ENCODE data around the gene CDKL1.

DNA sequence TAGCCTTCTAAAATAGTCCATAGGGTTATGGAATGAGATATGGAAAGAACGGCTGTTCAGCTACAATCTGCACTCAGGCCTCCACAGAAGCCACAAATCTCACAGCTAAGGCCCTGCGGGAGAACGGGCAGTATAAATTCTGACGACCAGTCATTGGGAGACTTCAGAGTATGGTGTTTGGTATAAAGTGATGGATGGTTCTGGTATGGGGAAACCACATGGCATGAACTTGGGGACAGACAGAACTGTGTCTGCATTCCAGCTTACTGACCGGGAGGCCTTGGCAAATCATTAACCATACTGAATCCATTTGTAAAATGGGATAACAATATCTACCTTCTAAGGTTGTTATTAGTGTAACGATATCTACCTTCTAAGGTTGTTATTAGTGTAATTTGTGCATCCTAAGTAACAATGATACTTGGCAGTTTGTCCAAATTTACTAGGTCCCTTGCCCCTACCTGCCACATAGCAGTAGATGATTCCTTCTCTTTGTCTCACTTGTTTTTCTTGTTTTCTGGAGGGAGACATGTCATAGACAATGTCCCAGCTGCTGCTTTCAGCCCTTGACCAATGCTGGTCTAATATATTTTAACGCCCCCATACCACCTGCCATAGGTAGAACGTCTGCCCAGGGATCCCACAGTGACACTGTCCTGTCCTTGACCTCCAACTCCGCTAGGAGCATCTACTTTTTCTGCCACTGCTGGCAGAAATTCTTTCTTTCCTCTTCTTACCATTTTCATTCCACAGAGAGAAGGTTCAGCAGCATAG lies 6.8 kb downstream of the CDKL1 start:
- TF ChIP-seq, protein P1, sequence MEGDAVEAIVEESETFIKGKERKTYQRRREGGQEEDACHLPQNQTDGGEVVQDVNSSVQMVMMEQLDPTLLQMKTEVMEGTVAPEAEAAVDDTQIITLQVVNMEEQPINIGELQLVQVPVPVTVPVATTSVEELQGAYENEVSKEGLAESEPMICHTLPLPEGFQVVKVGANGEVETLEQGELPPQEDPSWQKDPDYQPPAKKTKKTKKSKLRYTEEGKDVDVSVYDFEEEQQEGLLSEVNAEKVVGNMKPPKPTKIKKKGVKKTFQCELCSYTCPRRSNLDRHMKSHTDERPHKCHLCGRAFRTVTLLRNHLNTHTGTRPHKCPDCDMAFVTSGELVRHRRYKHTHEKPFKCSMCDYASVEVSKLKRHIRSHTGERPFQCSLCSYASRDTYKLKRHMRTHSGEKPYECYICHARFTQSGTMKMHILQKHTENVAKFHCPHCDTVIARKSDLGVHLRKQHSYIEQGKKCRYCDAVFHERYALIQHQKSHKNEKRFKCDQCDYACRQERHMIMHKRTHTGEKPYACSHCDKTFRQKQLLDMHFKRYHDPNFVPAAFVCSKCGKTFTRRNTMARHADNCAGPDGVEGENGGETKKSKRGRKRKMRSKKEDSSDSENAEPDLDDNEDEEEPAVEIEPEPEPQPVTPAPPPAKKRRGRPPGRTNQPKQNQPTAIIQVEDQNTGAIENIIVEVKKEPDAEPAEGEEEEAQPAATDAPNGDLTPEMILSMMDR (optimal IDR thresholded peaks at IDR 0.05 in 1 of 3, IDR thresholded peaks at IDR 0.05 in 1 of 3, conservative IDR thresholded peaks at IDR 0.05 in 1 of 3; ENCODE audit: extremely low read depth in 1 of 3, insufficient read depth in 2 of 3, low read length in 3 of 3) = no peak
- TF ChIP-seq EZH2 (IDR thresholded peaks at IDR 0.05; ENCODE audit: low read length) = no peak

All from keratinocyte (primary cell).